K562 (cell line): ENCODE data around the gene SIGMAR1. TPM values are rescaled to one million over a fixed set of nuclear protein-coding genes. Genes with fewer than 3 reads are reported as not detected.
A peak's percentile ranks its signal among the peaks of the same experiment; 100 is the strongest.

Source experiments
- E4F1 ChIP-seq: fragments of 250-450 bp; sonication (Bioruptor Pico); IDR thresholded peaks from 2 replicates; pipeline ENCODE4 v1.5.0; 2021; ENCODE audit warnings: mild to moderate bottlenecking, borderline replicate concordance
- GATA2 ChIP-seq: sonication (generic); formaldehyde crosslinking; IDR thresholded peaks from 2 replicates; pipeline ENCODE4 v1.4.0; 2020; ENCODE audit warnings: mild to moderate bottlenecking, missing genetic modification reagents
- GATAD2A ChIP-seq: fragments of 450-650 bp; IDR thresholded peaks from 2 replicates; pipeline ENCODE4 v1.6.1; 2017
- LCOR ChIP-seq: sonication (generic); formaldehyde crosslinking; IDR thresholded peaks from 2 replicates; pipeline ENCODE4 v1.8.0; 2022; ENCODE audit warnings: mild to moderate bottlenecking, missing genetic modification reagents
- MBD2 ChIP-seq: sonication (generic); IDR thresholded peaks from 2 replicates; pipeline ENCODE4 v1.6.1; 2016; ENCODE audit warnings: low read depth, borderline replicate concordance
- MEF2D ChIP-seq: conservative IDR thresholded peaks from 2 replicates; pipeline ENCODE4 v1.6.1; 2016; ENCODE audit warnings: low read depth, missing genetic modification characterization, missing compliant biosample characterization
- NBN ChIP-seq: fragments of 450-650 bp; IDR thresholded peaks from 2 replicates; pipeline ENCODE4 v1.6.1; 2016; ENCODE audit warnings: low read depth, mild to moderate bottlenecking
- PCBP2 ChIP-seq: fragments of 200-400 bp; formaldehyde crosslinking; IDR thresholded peaks from 2 replicates; pipeline ENCODE4 v1.6.1; 2018; ENCODE audit warnings: low read length, low read depth, mild to moderate bottlenecking, moderate library complexity; ENCODE audit not compliant: poor library complexity, severe bottlenecking
- PYGO2 ChIP-seq: fragments of 450-650 bp; IDR thresholded peaks from 2 replicates; pipeline ENCODE4 v1.6.1; 2016; ENCODE audit warnings: mild to moderate bottlenecking, missing genetic modification characterization, moderate library complexity, missing compliant biosample characterization
- REST ChIP-seq, 2 experiments: fragments of 450-650 bp; formaldehyde crosslinking in 1 of 2; IDR thresholded peaks; 2 replicates each; pipeline versions ENCODE4 v1.4.0 to v1.6.1; 2014 to 2020; ENCODE audit warnings: mild to moderate bottlenecking in 2 of 2, borderline replicate concordance in 1 of 2, low read depth in 1 of 2
- RFX7 ChIP-seq: fragments of 250-450 bp; sonication (Bioruptor Pico); IDR thresholded peaks from 2 replicates; pipeline ENCODE4 v1.5.1; 2021; ENCODE audit warnings: mild to moderate bottlenecking
- TAL1 ChIP-seq: fragments of 450-650 bp; IDR thresholded peaks from 2 replicates; pipeline ENCODE4 v1.6.1; 2016; ENCODE audit warnings: mild to moderate bottlenecking
- polyA plus RNA-seq, 8 experiments: library from polyadenylated mRNA; depleted of rRNA in 4 of 8; stranded (reverse) in 5 of 8; unstranded in 3 of 8; fragments of >200 nt; fragmentation: Nextera tagmentation in 2 of 8; fragmentation: Illumina TruSeq in 1 of 8; extraction: Ambion mirVana in 2 of 8; extraction: Trizol in 1 of 8; gene quantifications; 2 replicates each; pipeline versions ENCODE4 v1.2.1 to v1.2.3, GENCODE V29; 2011 to 2014; ENCODE audit warnings: inconsistent platforms in 1 of 8, missing spikeins in 1 of 8
- total RNA-seq, 7 experiments: library from RNA; depleted of rRNA in 6 of 7; stranded (reverse); fragments of >200 nt in 6 of 7; fragmentation: Illumina TruSeq in 2 of 7; extraction: Trizol in 2 of 7; gene quantifications; 2 replicates each; pipeline versions ENCODE4 v1.2.1 to v1.2.3, GENCODE V29; 2011 to 2021; ENCODE audit warnings: low replicate concordance in 1 of 7
- TF ChIP-seq, protein P1 (sequence below): fragments of 450-650 bp; IDR thresholded peaks from 2 replicates; pipeline ENCODE4 v1.6.1; 2016; ENCODE audit warnings: antibody characterized with exemption

The SIGMAR1 gene
- total and polyA plus RNA-seq, 9 of the 15 experiments (the other 6 are each of a cell fraction or from before 2014, with no cell fraction given): 6.9 to 80.0 (median 35.2) TPM

GRCh38 chr9:34665381-34666250 is 28.0 kb upstream of the SIGMAR1 start (continued):
- TF ChIP-seq, protein P1, sequence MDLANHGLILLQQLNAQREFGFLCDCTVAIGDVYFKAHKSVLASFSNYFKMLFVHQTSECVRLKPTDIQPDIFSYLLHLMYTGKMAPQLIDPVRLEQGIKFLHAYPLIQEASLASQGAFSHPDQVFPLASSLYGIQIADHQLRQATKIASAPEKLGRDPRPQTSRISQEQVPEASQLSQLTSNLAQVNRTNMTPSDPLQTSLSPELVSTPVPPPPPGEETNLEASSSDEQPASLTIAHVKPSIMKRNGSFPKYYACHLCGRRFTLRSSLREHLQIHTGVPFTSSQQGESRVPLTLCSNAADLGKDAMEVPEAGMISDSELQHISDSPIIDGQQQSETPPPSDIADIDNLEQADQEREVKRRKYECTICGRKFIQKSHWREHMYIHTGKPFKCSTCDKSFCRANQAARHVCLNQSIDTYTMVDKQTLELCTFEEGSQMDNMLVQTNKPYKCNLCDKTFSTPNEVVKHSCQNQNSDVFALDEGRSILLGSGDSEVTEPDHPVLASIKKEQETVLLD: peak; percentile 57; the same call in 1 of the 2 replicates
- TF ChIP-seq NBN (no peak), RFX7 (CRISPR knock-in tag) (no peak), GATA2 (CRISPR knock-in tag) (no peak), E4F1 (no peak), LCOR (CRISPR knock-in tag) (peak; percentile 80; the same call in 1 of the 2 replicates), PYGO2 (tag) (no peak), TAL1 (no peak; the same call in 1 of the 2 replicates), MBD2 (no peak; the same call in 1 of the 2 replicates), MEF2D (tag) (no peak), REST (IDR thresholded peaks at IDR 0.05; ENCODE audit: borderline replicate concordance) (no peak), REST (CRISPR knock-in tag; IDR thresholded peaks at IDR 0.05; ENCODE audit: low read depth) (no peak), PCBP2 (no peak), GATAD2A (peak; percentile 51; the same call in 1 of the 2 replicates)
